Measurements from ENCODE around the gene REEP2.
A peak's percentile ranks its signal among the peaks of the same experiment; 100 is the strongest.

REEP2 gene

DNA sequence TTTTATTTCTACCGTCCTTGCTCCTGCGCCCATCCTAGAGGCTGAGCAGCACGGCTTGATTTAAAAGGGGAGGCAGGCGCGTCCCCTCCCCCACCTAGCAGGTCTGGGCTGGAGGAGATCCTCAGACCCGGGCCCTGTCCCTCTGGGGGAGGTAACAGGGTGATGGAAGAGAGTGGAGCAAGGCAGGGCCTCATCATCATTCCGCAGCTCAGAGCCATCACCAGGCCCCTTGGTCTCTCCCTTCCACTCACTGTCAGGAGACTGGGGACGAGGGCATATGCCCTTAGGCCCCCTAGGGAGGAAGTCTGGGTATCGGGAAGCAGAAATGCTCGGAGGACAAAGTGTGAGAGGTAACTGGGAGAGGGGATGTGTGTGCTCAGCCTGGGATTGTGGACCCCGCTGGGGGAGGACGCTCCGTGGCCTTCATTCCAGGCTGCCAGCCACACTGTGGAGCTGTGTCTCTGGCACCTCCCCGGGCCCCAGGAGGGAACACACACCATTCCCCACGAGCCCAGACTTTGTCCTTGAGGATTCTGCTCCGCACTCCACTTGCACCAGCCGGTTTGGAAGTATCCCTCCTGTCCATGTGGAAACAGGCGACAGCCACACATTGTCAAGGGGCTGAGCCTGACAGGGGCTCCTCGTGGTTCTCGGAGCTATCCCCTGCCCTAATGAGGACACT is 761 bp downstream of the REEP2 start:
- in situ Hi-C loops (cut with HindIII; ENCODE audit: low pct_ligation_motif_present, low sequenced_read_pairs): no loop called here
- DNase-seq: no peak
- TF ChIP-seq, protein P1, sequence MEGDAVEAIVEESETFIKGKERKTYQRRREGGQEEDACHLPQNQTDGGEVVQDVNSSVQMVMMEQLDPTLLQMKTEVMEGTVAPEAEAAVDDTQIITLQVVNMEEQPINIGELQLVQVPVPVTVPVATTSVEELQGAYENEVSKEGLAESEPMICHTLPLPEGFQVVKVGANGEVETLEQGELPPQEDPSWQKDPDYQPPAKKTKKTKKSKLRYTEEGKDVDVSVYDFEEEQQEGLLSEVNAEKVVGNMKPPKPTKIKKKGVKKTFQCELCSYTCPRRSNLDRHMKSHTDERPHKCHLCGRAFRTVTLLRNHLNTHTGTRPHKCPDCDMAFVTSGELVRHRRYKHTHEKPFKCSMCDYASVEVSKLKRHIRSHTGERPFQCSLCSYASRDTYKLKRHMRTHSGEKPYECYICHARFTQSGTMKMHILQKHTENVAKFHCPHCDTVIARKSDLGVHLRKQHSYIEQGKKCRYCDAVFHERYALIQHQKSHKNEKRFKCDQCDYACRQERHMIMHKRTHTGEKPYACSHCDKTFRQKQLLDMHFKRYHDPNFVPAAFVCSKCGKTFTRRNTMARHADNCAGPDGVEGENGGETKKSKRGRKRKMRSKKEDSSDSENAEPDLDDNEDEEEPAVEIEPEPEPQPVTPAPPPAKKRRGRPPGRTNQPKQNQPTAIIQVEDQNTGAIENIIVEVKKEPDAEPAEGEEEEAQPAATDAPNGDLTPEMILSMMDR (IDR thresholded peaks at IDR 0.05; ENCODE audit: low read depth, low read length, missing control alignments): no peak
- Histone ChIP-seq H3K4me3 (ENCODE audit: low read depth, low read length) (peak overlapping the region; percentile 63), H3K27ac (no peak overlapping the region), H3K27me3 (replicated peaks) (no peaks in the 10 kb centered on the region), H3K36me3 (replicated peaks) (peaks cover 11% of the 10 kb centered on the region)

DNA sequence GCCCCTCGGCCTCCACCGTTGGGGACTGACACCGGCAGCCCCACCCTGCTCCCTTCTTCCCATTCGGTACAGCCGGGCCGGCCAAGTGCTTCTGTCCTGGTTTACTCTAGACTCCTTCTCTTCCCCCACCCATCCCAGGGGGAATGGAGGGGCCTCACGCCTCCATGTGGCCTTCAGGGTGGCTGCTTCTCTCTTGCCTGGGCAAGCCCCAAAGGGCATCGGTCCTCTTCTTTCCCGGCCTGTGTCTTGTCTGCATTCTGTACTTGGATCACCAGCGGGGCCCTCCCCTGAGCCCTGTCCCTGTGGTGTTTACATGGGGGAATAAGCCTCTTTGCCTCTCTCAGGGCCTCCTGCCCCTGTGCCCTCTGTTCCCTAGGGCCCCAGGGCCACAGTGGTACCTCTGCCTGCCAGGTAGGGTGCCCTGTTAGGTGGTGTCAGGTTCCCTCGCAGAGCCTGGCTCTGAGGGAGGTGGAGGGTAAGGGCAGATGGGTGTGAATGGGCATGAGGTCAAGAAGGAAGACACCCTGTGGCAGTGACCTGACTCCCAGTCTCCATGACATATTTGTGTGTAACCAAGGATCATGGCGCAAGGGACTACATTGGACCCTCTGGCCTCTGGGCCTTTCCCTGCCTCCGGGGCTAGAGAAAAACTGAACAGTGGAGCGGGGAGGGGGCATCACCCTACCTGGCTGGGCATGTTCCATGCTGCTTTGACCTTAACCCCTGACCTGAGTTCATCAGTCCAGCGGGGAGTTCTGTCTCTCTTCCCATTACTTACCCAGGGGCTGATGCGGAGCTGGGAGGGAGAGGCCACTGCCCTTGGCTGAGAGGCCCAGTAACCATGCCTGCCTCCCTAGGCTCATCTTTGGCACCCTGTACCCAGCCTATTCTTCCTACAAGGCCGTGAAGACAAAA is 1.6 kb downstream of the REEP2 start:
- DNase-seq: no peak
- Histone ChIP-seq H3K4me3 (ENCODE audit: low read depth, low read length) (no peak overlapping the region), H3K36me3 (replicated peaks) (peaks cover 6% of the 10 kb centered on the region), H3K27me3 (replicated peaks) (no peaks in the 10 kb centered on the region), H3K27ac (no peak overlapping the region)
- TF ChIP-seq, protein P1 (IDR thresholded peaks at IDR 0.05; ENCODE audit: low read depth, low read length, missing control alignments): no peak
- in situ Hi-C loops (cut with HindIII; ENCODE audit: low pct_ligation_motif_present, low sequenced_read_pairs): no loop called here

- DNase-seq: no peak
- Histone ChIP-seq H3K27me3 (replicated peaks) (no peaks in the 10 kb centered on the region), H3K36me3 (replicated peaks) (no peaks in the 10 kb centered on the region), H3K4me3 (ENCODE audit: low read depth, low read length) (no peak overlapping the region), H3K27ac (no peak overlapping the region)
- TF ChIP-seq, protein P1 (IDR thresholded peaks at IDR 0.05; ENCODE audit: low read depth, low read length, missing control alignments): no peak
- in situ Hi-C loops (cut with HindIII; ENCODE audit: low pct_ligation_motif_present, low sequenced_read_pairs): no loop called here
Observed at GRCh38 chr5:138441221-138441620, 2.4 kb downstream of the REEP2 start.

DNA sequence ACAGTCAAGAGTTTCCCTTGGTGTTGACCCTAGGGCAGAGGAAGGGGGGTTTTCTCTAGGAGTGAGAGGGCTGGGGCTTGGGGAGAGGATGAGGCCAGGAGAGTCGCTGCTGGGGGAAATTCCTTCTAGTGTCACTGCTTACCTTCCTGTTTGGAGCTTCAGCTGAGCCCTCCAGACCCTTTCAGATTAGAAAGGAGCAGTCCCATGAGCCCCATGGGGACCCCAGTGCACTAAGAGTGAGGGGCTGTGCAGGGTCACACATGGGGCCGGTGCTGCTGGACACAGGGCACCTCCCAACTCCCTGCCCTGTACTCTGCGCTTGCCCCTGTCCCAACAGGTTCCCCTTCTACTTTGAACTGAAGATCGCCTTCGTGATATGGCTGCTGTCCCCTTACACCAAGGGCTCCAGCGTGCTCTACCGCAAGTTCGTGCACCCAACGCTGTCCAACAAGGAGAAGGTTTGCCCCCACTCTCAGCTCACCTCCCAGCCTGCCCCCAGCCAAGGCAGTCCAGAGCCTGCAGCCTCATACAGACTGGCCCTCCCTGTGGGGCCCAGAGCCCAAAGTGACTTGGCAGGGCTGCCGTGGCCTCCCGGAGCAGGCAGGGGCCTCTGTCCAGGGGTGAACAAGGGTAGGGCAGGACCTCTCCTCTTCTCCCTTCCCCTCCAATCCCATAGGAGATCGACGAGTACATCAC is 5.4 kb downstream of the REEP2 start:
- no peak for DNase-seq
- in situ Hi-C loops (cut with HindIII; ENCODE audit: low pct_ligation_motif_present, low sequenced_read_pairs): no loop called here
- TF ChIP-seq, protein P1 (IDR thresholded peaks at IDR 0.05; ENCODE audit: low read depth, low read length, missing control alignments): no peak

GRCh38 chr5:138444774-138445546 is 6.1 kb downstream of the REEP2 start:
- DNase-seq: no peak
- in situ Hi-C loops (cut with HindIII; ENCODE audit: low pct_ligation_motif_present, low sequenced_read_pairs): no loop called here
- Histone ChIP-seq H3K36me3 (replicated peaks) (no peaks in the 10 kb centered on the region), H3K27me3 (replicated peaks) (no peaks in the 10 kb centered on the region), H3K27ac (no peak overlapping the region), H3K4me3 (ENCODE audit: low read depth, low read length) (no peak overlapping the region)
- TF ChIP-seq, protein P1 (IDR thresholded peaks at IDR 0.05; ENCODE audit: low read depth, low read length, missing control alignments): no peak

More for the DNA sequence above, 5.4 kb downstream of the REEP2 start:
- no peak overlapping the region for H3K27ac ChIP-seq
- H3K27me3 ChIP-seq (replicated peaks): no peaks in the 10 kb centered on the region
- no peak overlapping the region for H3K4me3 ChIP-seq (ENCODE audit: low read depth, low read length)
- no peaks in the 10 kb centered on the region for H3K36me3 ChIP-seq (replicated peaks)
